Measurements from ENCODE around the gene NMT1. TPM values are rescaled to one million over a fixed set of nuclear protein-coding genes. Genes with fewer than 3 reads are reported as not detected.

The NMT1 gene
- total RNA-seq, 2 experiments from 2014 or later: 61.1 to 62.2 TPM

DNA sequence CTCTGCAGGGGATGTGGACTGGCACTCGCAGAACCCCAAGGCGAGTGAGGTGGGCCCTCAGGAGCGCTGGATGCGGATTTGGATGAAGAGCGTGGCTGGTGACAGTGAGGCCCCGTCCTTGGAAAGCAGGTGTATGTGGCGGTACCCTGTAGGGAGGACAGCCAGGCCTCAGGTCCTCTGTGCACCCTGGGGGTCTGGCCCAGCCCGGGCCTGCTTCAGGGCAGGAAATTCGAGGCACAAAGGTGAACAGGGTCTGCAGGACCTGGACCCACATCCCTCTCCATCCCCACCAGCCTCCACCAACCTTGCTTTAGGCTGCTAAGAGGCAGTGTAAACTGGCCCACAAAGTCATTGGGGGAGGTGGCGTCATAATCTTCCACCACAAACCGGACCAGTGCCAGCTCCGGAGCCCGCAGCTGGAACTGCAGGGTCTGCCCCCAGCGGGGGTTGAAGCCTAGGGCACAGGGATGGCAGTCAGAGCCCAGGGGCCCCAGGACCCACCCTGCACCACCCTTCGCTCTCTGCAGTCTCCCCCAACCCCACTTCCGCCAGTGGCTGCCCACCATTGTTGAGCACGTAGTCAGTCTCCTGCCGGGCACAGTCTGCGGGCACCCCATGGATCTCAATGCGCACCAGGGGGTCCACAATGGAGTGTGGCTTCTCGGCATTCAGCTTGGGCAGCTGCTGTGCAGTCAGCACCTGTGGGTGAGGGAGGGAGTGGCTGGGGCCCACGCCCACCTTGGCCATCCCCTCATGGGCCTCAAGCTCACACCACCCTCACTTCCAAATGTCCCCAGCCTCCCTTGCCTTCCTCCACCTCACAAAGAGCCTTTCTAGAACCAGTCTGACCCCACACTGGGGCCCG is 51.7 kb downstream of the NMT1 start:
- no peak overlapping the region for H3K4me3 Mint-ChIP-seq
- Histone ChIP-seq H3K9me3 (ENCODE audit: control insufficient read depth in 1 of 2, insufficient read depth in 1 of 2, low read length in 2 of 2) (no peaks in the 10 kb centered on the region), H3K27me3 (ENCODE audit: control insufficient read depth in 1 of 2, insufficient read depth in 2 of 2, low read length in 2 of 2) (no peaks in the 10 kb centered on the region), H3K4me1 (ENCODE audit: insufficient read depth, low read length) (no peaks in the 10 kb centered on the region), H3K36me3 (ENCODE audit: insufficient read depth, low read length) (peaks cover 6% of the 10 kb centered on the region), H3K27ac (ENCODE audit: low read depth in 1 of 2, low read length in 2 of 2) (no peak overlapping the region), H3K4me3 (ENCODE audit: low read length) (no peak overlapping the region)
- intact Hi-C loops (cut with DNase I, micrococcal nuclease): no loop called here
- H3K36me3 Mint-ChIP-seq (ENCODE audit: low read depth): peaks cover 6% of the 10 kb centered on the region
- H3K4me1 Mint-ChIP-seq (ENCODE audit: low read depth): no peaks in the 10 kb centered on the region
- H3K27ac Mint-ChIP-seq: no peak overlapping the region
- H3K27me3 Mint-ChIP-seq: no peaks in the 10 kb centered on the region
- TF ChIP-seq, protein P1, sequence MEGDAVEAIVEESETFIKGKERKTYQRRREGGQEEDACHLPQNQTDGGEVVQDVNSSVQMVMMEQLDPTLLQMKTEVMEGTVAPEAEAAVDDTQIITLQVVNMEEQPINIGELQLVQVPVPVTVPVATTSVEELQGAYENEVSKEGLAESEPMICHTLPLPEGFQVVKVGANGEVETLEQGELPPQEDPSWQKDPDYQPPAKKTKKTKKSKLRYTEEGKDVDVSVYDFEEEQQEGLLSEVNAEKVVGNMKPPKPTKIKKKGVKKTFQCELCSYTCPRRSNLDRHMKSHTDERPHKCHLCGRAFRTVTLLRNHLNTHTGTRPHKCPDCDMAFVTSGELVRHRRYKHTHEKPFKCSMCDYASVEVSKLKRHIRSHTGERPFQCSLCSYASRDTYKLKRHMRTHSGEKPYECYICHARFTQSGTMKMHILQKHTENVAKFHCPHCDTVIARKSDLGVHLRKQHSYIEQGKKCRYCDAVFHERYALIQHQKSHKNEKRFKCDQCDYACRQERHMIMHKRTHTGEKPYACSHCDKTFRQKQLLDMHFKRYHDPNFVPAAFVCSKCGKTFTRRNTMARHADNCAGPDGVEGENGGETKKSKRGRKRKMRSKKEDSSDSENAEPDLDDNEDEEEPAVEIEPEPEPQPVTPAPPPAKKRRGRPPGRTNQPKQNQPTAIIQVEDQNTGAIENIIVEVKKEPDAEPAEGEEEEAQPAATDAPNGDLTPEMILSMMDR (IDR thresholded peaks at IDR 0.05): no peak
- ChIA-PET POLR2A (no interaction called here), CTCF (interaction anchor here (1.3 kb wide), 1 partner anchor 14 kb away, joined by 4 read pairs; no protein-coding TSS in a partner anchor)
- DNase-seq (no peak), ATAC-seq (ENCODE audit: poor library complexity) (no peak)
- H3K9me3 Mint-ChIP-seq: no peaks in the 10 kb centered on the region

DNA sequence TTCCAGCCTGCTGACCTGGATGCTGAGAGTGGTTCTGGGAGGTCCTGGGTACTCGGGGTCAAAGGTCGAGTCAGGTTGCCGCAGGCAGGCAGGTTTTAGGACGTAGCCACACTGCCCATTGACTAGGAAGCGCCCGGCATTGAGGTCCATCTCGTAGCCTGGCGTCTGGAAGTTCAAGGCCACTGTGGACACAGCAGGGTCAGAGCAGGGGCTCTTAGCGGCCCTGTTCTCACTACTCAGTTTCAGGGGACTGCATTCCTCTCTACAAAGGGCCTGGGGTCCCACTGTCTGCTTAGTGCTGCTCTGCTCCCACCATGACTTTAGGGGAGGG is 52.3 kb downstream of the NMT1 start:
- TF ChIP-seq, protein P1 (IDR thresholded peaks at IDR 0.05): no peak
- Mint-ChIP-seq H3K4me3 (no peak overlapping the region), H3K27me3 (no peaks in the 10 kb centered on the region), H3K36me3 (ENCODE audit: low read depth) (no peaks in the 10 kb centered on the region), H3K4me1 (ENCODE audit: low read depth) (no peaks in the 10 kb centered on the region), H3K27ac (no peak overlapping the region), H3K9me3 (no peaks in the 10 kb centered on the region)
- Histone ChIP-seq H3K27me3 (ENCODE audit: control insufficient read depth in 1 of 2, insufficient read depth in 2 of 2, low read length in 2 of 2) (no peaks in the 10 kb centered on the region), H3K4me1 (ENCODE audit: insufficient read depth, low read length) (no peaks in the 10 kb centered on the region), H3K36me3 (ENCODE audit: insufficient read depth, low read length) (peaks cover 4% of the 10 kb centered on the region), H3K27ac (ENCODE audit: low read depth in 1 of 2, low read length in 2 of 2) (no peak overlapping the region), H3K9me3 (ENCODE audit: control insufficient read depth in 1 of 2, insufficient read depth in 1 of 2, low read length in 2 of 2) (no peaks in the 10 kb centered on the region), H3K4me3 (ENCODE audit: low read length) (no peak overlapping the region)
- CTCF ChIA-PET: no interaction called here
- intact Hi-C loops (cut with DNase I, micrococcal nuclease): no loop called here
- DNase-seq (no peak), ATAC-seq (ENCODE audit: poor library complexity) (no peak)
- POLR2A ChIA-PET: no interaction called here

DNA sequence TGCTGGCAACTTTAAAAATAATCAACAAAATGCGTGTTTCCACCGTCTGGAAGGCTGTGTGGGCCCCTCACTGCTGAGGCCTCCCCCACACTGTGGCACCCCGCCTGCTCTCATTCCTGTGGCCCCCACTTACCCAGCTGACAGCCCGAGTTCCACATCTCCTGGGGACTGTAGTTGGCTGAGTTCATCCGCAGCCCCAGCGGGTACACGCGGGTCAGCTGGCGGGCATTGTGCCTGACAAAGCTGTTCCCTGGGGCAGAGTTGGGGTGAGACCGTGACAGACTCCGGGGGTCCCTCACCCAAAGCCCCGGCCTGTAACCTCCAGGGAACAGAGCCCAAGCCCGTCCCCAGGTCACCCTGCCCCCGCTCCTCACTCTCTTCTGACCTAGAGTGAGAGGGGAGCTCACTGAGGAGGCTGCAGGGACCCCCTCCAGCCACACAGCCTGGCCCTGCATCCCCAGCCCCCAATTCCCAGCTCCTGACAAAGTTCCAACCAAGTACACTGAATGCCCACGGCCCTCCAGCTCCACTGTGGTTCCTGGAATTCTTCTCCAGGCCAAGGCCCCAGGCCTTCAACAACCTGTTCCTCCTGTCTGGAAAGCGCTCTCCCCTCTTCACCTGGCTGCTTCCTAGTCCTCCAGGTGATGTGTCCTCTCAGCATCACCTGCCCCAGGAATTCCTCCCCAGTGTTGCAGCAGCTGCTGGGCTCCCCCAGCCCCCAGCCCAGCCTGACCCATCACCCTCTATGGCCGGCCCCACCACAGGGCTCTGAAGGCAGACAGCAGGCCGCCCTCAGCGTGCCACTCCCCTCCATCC is 53.2 kb downstream of the NMT1 start:
- TF ChIP-seq, protein P1 (IDR thresholded peaks at IDR 0.05): no peak
- ChIA-PET CTCF (no interaction called here), POLR2A (no interaction called here)
- no peak for ATAC-seq (ENCODE audit: poor library complexity)
- DNase-seq: no peak
- Mint-ChIP-seq H3K27ac (no peak overlapping the region), H3K27me3 (no peaks in the 10 kb centered on the region), H3K9me3 (no peaks in the 10 kb centered on the region), H3K36me3 (ENCODE audit: low read depth) (no peaks in the 10 kb centered on the region), H3K4me3 (no peak overlapping the region), H3K4me1 (ENCODE audit: low read depth) (no peaks in the 10 kb centered on the region)
- no peaks in the 10 kb centered on the region for H3K9me3 ChIP-seq (ENCODE audit: control insufficient read depth in 1 of 2, insufficient read depth in 1 of 2, low read length in 2 of 2)
- no peak overlapping the region for H3K27ac ChIP-seq (ENCODE audit: low read depth in 1 of 2, low read length in 2 of 2)
- intact Hi-C loops (cut with DNase I, micrococcal nuclease): no loop called here
- no peak overlapping the region for H3K4me3 ChIP-seq (ENCODE audit: low read length)
- no peaks in the 10 kb centered on the region for H3K4me1 ChIP-seq (ENCODE audit: insufficient read depth, low read length)
- H3K27me3 ChIP-seq (ENCODE audit: control insufficient read depth in 1 of 2, insufficient read depth in 2 of 2, low read length in 2 of 2): no peaks in the 10 kb centered on the region
- H3K36me3 ChIP-seq (ENCODE audit: insufficient read depth, low read length): no peaks in the 10 kb centered on the region
